Neural cell (in vitro differentiated cells): ENCODE results near the gene CTAGE4.
"Not testable (repeated sequence)": the region's sequence is repeated elsewhere in the genome, so short reads cannot be mapped to it uniquely, and the experiment has no call there.

Experiments used
- EP300 ChIP-seq: fragments of 450-650 bp; conservative IDR thresholded peaks from 2 replicates; pipeline ENCODE4 v1.6.1; 2014; ENCODE audit warnings: antibody characterized with exemption, mild to moderate bottlenecking, moderate library complexity; ENCODE audit not compliant: poor library complexity, severe bottlenecking
- EZH2 ChIP-seq: fragments of 200-600, 300-800 bp; shearing (Covaris generic), sonication (generic); IDR thresholded peaks from 2 replicates; pipeline ENCODE4 v1.6.1; 2014; ENCODE audit warnings: antibody characterized with exemption, low read length, borderline replicate concordance, mild to moderate bottlenecking; ENCODE audit not compliant: insufficient read depth, poor library complexity, severe bottlenecking
- POLR2AphosphoS5 ChIP-seq: IDR thresholded peaks from 2 replicates; pipeline ENCODE4 v1.6.1; 2012
- RAD21 ChIP-seq: fragments of 450-650 bp; conservative IDR thresholded peaks from 2 replicates; pipeline ENCODE4 v1.6.1; 2014; ENCODE audit warnings: antibody characterized with exemption, mild to moderate bottlenecking, moderate library complexity
- SMC3 ChIP-seq: fragments of 450-650 bp; conservative IDR thresholded peaks from 2 replicates; pipeline ENCODE4 v1.6.1; 2014; ENCODE audit warnings: antibody characterized with exemption, mild to moderate bottlenecking, moderate library complexity; ENCODE audit not compliant: poor library complexity
- TF ChIP-seq, protein P1 (sequence below): fragments of 450-650 bp; IDR thresholded peaks from 2 replicates; pipeline ENCODE4 v1.5.1; 2014; ENCODE audit warnings: antibody characterized with exemption, mild to moderate bottlenecking, moderate library complexity; ENCODE audit not compliant: poor library complexity, severe bottlenecking
- TF ChIP-seq, protein P2 (sequence below): IDR thresholded peaks from 2 replicates; pipeline ENCODE4 v1.6.1; 2012; ENCODE audit warnings: borderline replicate concordance

DNA sequence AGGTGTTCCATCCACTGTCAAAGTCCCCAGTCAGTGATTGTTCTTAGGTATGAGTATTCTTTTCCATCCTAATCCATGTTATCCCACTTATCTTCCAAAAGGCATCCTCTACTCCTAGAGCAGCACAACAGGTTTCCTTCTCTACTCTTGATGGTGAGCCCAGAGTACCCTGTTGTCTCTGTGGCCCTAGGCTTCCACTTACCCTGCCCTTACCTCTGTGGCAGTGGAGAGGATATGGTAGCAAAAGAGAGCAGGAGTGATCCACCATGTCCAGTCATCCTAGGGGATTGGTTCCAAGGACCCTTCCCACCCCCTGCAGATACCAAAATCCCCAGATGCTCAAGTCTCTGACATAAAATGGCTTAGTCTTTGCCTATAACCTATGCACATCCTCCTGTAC, 33.9 kb downstream of the CTAGE4 start:
- not testable (repeated sequence) for TF ChIP-seq EP300, SMC3, EZH2, RAD21, POLR2AphosphoS5
- TF ChIP-seq, protein P1, sequence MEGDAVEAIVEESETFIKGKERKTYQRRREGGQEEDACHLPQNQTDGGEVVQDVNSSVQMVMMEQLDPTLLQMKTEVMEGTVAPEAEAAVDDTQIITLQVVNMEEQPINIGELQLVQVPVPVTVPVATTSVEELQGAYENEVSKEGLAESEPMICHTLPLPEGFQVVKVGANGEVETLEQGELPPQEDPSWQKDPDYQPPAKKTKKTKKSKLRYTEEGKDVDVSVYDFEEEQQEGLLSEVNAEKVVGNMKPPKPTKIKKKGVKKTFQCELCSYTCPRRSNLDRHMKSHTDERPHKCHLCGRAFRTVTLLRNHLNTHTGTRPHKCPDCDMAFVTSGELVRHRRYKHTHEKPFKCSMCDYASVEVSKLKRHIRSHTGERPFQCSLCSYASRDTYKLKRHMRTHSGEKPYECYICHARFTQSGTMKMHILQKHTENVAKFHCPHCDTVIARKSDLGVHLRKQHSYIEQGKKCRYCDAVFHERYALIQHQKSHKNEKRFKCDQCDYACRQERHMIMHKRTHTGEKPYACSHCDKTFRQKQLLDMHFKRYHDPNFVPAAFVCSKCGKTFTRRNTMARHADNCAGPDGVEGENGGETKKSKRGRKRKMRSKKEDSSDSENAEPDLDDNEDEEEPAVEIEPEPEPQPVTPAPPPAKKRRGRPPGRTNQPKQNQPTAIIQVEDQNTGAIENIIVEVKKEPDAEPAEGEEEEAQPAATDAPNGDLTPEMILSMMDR, result not testable (repeated sequence)
- TF ChIP-seq, protein P2, sequence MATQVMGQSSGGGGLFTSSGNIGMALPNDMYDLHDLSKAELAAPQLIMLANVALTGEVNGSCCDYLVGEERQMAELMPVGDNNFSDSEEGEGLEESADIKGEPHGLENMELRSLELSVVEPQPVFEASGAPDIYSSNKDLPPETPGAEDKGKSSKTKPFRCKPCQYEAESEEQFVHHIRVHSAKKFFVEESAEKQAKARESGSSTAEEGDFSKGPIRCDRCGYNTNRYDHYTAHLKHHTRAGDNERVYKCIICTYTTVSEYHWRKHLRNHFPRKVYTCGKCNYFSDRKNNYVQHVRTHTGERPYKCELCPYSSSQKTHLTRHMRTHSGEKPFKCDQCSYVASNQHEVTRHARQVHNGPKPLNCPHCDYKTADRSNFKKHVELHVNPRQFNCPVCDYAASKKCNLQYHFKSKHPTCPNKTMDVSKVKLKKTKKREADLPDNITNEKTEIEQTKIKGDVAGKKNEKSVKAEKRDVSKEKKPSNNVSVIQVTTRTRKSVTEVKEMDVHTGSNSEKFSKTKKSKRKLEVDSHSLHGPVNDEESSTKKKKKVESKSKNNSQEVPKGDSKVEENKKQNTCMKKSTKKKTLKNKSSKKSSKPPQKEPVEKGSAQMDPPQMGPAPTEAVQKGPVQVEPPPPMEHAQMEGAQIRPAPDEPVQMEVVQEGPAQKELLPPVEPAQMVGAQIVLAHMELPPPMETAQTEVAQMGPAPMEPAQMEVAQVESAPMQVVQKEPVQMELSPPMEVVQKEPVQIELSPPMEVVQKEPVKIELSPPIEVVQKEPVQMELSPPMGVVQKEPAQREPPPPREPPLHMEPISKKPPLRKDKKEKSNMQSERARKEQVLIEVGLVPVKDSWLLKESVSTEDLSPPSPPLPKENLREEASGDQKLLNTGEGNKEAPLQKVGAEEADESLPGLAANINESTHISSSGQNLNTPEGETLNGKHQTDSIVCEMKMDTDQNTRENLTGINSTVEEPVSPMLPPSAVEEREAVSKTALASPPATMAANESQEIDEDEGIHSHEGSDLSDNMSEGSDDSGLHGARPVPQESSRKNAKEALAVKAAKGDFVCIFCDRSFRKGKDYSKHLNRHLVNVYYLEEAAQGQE, result not testable (repeated sequence)
